Activated CD8-positive, alpha-beta memory T cell treated with anti-CD3 and anti-CD28 coated beads for 1 hour (primary cell): Measurements from ENCODE around the gene SPATA20.

Source experiments
- DNase-seq, 2 donors: peaks; one replicate each; pipeline ENCODE4 v3.0.0-alpha.2; 2020; ENCODE audit warnings: low read depth in 1 of 2; ENCODE audit errors: extremely low read depth in 1 of 2

Gene SPATA20

GRCh38 chr17:50519141-50519834 is 27.7 kb upstream of the SPATA20 start:
- no peak for DNase-seq

- DNase-seq, result no peak
Observed at GRCh38 chr17:50520483-50520882, 26.5 kb upstream of the SPATA20 start.

- DNase-seq, result no peak
Observed at GRCh38 chr17:50521514-50521913, 25.5 kb upstream of the SPATA20 start.

GRCh38 chr17:50522766-50523165 is 24.2 kb upstream of the SPATA20 start:
- no peak for DNase-seq

- DNase-seq, result no peak
Observed at GRCh38 chr17:50523208-50523607, 23.8 kb upstream of the SPATA20 start.

GRCh38 chr17:50524838-50525237 is 22.1 kb upstream of the SPATA20 start:
- no peak for DNase-seq

GRCh38 chr17:50527155-50527762 is 19.7 kb upstream of the SPATA20 start:
- no peak for DNase-seq

GRCh38 chr17:50527949-50528474 is 19.0 kb upstream of the SPATA20 start:
- no peak for DNase-seq

GRCh38 chr17:50529849-50530248 is 17.1 kb upstream of the SPATA20 start:
- no peak for DNase-seq

- DNase-seq, result no peak
Observed at GRCh38 chr17:50531428-50532025, 15.4 kb upstream of the SPATA20 start.

GRCh38 chr17:50532452-50533024 is 14.4 kb upstream of the SPATA20 start, which contains the start of gene EPN3:
EPN3 (plus strand) TSS chr17:50532735; CDS start chr17:50536557, 3,822 bp downstream.
- no peak for DNase-seq

- DNase-seq, result no peak
Observed at GRCh38 chr17:50533185-50533584, 13.8 kb upstream of the SPATA20 start.

- no peak for DNase-seq
Observed at GRCh38 chr17:50533720-50534148, 13.2 kb upstream of the SPATA20 start.

- no peak for DNase-seq
Observed at GRCh38 chr17:50534222-50534978, 12.6 kb upstream of the SPATA20 start.

GRCh38 chr17:50534979-50535326 is 12.0 kb upstream of the SPATA20 start:
- no peak for DNase-seq

- no peak for DNase-seq
Observed at GRCh38 chr17:50535407-50535806, 11.6 kb upstream of the SPATA20 start.

GRCh38 chr17:50536683-50537646 is 10.0 kb upstream of the SPATA20 start:
- no peak for DNase-seq

- DNase-seq, result no peak
Observed at GRCh38 chr17:50537721-50538548, 9.0 kb upstream of the SPATA20 start.
